ENCODE measurements around the gene KRTAP12-3.
"Not testable (repeated sequence)": the region's sequence is repeated elsewhere in the genome, so short reads cannot be mapped to it uniquely, and the experiment has no call there.

Gene KRTAP12-3, protein sequence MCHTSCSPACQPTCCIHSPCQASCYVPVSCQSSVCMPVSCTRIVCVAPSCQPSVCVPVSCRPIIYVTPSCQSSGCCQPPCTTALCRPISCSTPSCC

GRCh38 chr21:44657635-44658540 lies at the start of gene KRTAP12-3:
Gene KRTAP12-3, plus strand, starts transcription at chr21:44657932. Its CDS starts 48 bp downstream, at chr21:44657980.
- no peak for DNase-seq

GRCh38 chr21:44609193-44609592 lies 48.5 kb upstream of the KRTAP12-3 start:
- no peak for DNase-seq

DNA sequence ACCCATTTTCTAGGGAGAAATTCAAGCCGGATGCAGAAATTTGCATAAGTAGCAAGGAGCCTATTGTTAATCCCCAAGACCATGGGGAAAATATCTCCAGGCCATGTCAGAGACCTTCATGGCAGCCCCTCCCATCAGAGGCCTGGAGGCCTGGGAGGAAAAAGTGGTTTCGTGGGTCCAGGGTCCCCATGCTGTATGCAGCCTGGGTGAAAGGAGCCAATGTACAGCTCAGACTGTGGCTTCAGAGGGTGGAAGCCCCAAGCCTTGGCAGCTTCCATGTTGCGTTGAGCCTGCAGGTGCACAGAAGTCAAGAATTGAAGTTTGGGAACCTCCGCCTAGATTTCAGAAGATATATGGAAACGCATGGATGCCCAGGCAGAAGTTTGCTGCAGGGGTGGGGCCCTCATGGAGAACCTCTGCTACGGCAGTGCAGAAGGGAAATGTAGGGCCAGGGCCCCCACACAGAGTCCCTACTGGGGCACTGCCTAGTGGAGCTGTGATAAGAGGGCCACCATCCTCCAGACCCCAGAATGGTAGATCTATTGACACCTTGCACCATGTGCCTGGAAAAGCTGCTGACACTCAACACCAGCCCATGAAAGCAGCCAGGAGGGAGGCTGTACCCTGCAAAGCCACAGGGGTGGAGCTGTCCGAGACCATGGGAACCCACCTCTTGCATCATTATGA lies 47.4 kb upstream of the KRTAP12-3 start:
- DNase-seq, result not testable (repeated sequence)

DNA sequence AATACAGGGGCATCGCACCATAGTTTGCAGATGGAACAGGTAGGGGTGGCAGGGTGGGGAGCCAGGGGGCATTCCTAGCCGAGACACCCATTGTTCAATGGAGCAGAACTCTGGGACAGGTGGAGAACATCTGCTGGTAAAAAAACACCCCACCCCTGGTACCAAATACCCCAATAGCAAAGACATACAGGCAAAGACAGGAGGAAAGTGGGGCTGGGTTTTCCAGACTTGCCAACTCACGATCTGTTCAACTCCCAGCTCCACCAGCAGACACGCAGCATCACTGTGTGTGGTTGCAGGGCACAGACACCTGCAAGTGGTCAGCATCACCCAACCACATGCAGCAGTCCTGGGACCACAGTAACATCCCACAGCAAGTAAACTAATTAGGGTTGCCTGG lies 46.2 kb upstream of the KRTAP12-3 start:
- no peak for DNase-seq

DNA sequence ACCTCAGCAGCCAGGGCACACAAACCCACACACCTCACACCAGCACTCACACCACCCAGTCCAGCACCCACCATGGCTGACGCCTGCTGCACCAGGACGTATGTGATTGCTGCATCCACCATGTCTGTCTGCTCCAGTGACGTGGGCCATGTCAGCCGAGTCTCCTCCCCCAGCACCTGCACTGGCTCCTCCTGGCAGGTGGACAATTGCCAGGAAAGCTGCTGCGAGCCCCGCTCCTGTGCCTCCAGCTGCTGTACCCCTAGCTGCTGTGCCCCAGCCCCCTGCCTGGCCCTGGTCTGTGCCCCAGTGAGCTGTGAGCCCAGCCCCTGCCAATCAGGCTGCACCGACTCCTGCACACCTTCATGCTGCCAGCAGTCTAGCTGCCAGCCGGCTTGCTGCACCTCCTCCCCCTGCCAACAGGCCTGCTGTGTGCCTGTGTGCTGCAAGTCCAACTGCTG lies 45.7 kb upstream of the KRTAP12-3 start, which contains the start of gene KRTAP10-8:
Gene KRTAP10-8, plus strand, starts transcription at position 51 of the 458 bp plus-strand sequence. Its CDS starts 22 bp downstream, at position 73.
- no peak for DNase-seq

- no peak for DNase-seq
These were observed 45.0 kb upstream of the KRTAP12-3 start for GRCh38 chr21:44612669-44613229.

DNA sequence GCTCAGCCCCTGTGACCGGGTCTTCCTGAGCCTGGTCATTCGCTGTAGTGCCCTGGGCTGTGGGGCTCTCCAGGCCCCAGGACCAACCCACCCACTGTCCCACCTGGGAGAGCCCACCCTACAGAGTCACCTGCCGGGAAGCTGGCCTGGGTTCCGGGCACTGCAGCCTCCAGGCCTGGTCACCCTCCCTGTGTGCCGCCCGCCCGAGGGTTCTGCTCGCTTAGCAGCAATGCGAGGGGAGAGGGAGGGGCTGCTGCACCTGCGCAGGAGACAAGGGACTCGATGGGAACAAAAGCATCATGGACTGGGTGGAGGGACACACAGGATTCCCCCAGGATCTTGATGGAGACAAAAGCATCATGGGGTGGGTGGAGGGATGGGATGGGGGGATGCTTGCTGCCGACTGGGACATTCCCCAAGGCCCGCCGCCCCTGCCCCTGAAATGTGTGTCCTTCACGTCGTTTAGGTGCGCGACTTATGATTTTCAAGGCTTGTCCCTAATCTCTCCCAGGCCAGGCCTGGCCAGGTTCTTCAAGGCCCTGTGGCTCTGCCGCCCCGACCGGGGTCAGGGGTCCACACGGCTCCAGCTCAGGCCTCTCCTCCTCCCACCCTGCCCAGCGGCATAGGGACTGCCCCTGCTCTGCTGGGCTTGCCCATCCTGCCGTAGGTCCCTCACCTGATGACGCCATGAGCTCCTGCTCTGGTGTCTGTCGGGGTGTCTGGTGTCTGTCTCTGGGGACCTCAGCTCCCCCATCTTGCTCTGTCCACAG lies 44.2 kb upstream of the KRTAP12-3 start:
- DNase-seq, result no peak

DNA sequence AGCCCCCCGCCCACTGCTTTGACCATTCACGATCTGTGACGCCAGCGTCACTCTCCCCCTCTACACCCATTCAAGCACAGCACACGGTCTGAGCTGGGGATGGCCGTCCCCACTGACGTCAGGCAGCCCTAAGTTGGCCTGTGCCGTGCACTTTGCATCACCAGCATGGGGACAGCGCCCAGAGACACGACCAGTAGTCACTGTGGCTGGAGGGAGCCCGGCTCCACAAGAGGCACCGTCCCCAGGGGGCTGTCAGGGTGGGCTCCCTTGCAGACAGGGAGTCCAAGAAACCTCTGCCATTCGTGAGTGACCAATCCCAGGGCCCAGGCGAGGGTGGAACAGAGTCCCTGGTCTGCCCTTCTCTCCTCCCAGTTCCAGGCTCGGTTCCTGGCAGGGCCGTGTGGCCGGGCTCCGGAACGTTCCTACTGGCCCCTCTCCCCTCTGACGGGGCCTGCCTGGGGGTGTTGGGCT lies 43.5 kb upstream of the KRTAP12-3 start:
- no peak for DNase-seq

DNA sequence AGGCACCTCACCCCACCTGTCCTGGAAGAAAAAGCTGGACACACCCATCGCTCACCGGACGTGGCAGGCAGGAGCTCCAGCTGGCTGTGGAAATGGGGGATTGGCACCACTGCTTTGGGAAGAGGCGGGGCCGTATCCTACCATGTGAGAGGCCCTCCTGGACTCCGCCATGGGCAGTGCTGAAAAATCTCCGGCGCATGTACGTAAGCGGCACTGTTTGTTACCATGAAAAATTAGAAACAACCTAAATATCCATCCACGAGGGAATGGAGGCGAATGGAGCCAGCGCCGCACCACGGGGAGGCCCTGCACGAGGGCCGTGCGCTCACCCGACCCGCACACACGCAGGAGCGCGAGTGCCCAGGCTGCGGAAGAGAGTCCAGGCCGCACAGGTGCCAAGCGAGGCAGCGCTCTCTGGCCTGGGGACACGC lies 42.8 kb upstream of the KRTAP12-3 start:
- DNase-seq, result no peak

- no peak for DNase-seq
These were observed 42.3 kb upstream of the KRTAP12-3 start for GRCh38 chr21:44615466-44615865.

GRCh38 chr21:44615911-44616590 lies 41.7 kb upstream of the KRTAP12-3 start:
- no peak for DNase-seq

GRCh38 chr21:44616591-44616926 lies 41.2 kb upstream of the KRTAP12-3 start:
- no peak for DNase-seq

DNA sequence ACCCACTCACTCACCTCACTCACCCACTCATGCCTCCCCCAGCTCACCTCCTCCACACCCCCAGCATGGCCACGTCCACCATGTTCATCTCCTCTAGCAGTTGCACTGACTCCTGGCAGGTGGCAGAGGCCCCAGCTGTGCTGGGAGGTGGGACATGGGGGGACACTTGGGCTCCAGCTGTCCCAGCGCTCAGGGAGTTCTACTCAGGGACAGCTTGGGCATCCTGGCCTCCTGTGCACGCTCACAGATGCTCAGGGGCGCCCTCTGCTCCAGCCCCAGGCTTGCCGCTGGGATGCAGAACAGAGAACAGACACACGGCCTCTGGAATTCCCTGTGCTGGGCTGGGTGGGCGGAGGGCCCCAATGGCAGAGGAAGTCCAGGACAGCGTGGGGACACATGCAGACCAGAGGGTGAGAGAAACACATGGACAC lies 40.6 kb upstream of the KRTAP12-3 start:
- DNase-seq, result no peak

DNA sequence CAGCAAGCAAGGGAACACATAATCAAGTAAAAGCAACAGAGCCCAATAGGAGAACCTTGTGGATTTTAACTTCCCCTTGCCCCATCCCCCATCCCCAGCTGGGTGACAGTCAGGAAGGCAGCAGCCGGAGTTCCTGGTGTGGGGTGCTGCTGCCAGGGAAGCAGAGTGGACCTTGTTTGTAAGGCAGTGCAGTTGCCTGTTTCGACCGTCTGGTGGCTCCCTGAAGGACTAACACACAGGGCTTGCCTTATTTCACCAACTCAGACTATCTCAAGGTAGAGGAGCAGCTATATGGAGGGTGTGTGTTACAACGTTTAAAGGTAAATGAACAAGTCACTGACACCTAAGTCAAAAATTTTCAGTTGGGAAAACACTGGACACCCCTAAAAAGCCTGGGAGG lies 39.2 kb upstream of the KRTAP12-3 start:
- DNase-seq, result no peak

DNA sequence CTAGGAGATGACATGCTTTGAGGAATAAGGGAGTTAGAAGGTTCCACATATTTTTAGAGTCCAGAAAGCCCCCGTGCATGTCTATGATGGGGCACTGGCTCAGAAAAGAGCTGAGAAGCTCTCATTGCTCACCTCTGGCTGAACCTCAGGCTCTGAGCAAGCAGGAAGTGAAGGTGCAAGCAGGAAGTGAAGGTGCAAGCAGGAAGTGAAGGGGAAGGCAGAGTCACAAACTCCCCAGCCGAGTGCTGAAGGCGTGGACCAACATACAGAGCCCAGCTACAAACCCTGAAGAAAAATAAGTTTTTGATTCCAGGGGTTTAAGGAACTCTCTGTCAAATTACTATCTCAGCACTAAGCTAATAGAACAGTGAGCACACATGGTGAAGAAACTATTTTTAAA lies 38.8 kb upstream of the KRTAP12-3 start:
- DNase-seq, result peak; percentile 50

GRCh38 chr21:44619886-44620285 lies 37.8 kb upstream of the KRTAP12-3 start:
- no peak for DNase-seq

DNA sequence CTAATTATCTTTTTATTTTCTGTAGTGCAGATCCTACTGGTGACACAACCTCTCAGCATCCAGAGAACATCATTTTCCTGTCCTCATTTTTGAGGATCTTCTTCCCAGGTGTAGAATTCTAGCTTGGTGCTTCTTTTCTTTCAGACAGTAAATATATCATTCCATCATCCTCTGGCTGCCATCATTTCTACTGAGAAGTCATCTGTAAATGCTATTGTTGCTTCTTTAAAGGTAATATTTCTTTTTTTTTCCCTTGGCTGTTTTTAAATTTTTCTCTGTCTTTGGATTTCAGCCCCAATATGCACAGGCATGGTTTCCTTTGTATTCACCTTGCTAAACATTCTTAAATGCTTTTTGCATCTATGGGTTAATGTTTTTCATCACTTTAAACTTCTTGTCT lies 34.2 kb upstream of the KRTAP12-3 start:
- DNase-seq, result no peak

- no peak for DNase-seq
These were observed 32.0 kb upstream of the KRTAP12-3 start for GRCh38 chr21:44625756-44626155.

DNA sequence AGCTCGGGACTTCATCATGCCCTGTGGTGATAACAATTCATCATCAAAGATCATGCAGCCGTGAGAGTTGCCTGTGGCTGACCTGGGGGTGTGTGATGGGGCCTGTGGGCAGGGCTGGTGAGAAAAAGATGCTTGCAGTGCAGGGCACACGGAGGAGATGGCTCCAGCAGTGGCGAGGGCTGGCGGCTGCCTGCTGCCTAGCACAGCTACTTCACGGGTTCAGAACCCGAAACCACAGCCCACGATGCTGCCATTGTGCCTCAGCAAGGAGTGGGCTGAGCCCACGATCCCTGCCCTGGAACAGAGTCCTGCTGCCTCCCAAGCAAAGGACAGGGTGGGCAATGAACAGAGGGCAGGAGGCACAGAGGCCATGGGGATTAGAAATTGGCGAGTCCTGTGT lies 31.5 kb upstream of the KRTAP12-3 start:
- no peak for DNase-seq

DNA sequence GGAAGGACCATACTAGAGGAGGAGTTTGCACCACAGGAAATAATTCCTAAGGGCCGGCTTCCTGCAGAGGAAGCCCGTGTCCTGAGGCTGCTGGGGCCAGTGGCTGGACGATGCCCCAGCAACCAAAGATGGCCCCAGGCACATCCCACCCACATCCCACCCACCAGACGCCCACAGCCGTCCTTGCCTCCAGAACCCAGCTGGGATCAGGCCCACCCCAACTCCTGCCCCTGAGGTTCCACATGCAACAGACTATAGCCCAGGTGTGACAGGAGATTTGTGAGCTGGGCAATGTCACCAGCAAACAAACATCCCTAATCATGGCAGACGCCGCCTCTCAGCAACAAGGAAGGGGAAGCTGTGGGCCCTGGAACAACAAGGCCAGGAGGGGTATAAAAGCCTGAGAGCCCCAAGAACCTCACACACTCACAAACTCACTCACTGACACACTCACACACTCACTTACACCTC lies 31.0 kb upstream of the KRTAP12-3 start, which contains the start of gene KRTAP10-9:
Gene KRTAP10-9, plus strand, starts transcription at position 421 of the 471 bp plus-strand sequence. CDS start 79 bp downstream, outside the sequence.
- DNase-seq, result no peak

- DNase-seq, result not testable (repeated sequence)
These were observed 30.4 kb upstream of the KRTAP12-3 start for GRCh38 chr21:44627181-44627822.
